NCI-H2107 treated with DMSO at 0.1 percent for 48 hours (cell line): ENCODE data around the gene RNF182.

Experiments used
- DNase-seq: peaks from one replicate; lab custom pipeline; 2025; ENCODE audit not compliant: unreplicated experiment; lab: John Stamatoyannopoulos, UW

Gene RNF182

DNA sequence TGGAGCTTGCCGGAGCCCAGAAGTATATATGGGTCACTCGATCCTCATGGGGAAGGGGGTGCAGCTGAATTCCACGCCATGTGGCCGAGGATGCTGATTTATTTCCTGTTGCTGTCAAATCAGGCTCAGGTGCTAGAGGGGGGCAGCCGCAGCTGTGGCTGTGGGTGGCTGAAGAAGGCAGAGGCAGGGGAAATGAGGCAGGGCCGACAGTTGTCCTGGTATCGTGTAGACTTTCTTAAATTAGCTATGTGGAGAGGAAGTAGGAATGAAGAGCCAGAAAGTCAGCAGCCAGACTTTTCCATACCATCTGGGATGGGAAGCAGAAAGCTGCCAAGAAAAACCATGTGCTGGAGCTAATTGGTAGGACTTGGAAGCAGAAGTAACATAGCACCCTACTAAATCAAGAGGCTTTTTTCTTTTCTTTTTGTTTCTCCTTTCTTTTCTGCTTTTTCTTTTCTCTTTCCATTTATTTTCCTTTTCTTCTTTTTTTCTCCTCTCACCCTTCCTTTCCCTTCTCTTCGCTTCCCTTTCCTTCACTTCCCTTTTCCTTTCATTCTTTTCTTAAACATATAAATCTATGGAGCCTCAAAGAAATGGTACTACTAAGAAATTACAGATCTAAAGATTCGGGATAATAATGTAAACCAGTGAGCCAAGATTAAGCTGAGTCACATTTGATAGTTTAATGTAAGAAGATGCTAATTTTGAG, 102.2 kb downstream of the RNF182 start:
- DNase-seq, result no peak

GRCh38 chr6:14028631-14029030, 103.9 kb downstream of the RNF182 start:
- no peak for DNase-seq

GRCh38 chr6:14029605-14030004, 104.9 kb downstream of the RNF182 start:
- no peak for DNase-seq
